ENCODE results near the gene PPL. TPM values are rescaled to one million over a fixed set of nuclear protein-coding genes. Genes with fewer than 3 reads are reported as not detected.

PPL gene
- total and polyA plus RNA-seq, 4 donors, result 19.9 to 89.0 (median 52.8) TPM

- Histone ChIP-seq H3K27ac (ENCODE audit: low read depth in 1 of 2, low read length in 1 of 2) (peak overlapping the region in 1 of 2 donors; percentile 67), H3K4me3 (no peak overlapping the region), H3K36me3 (ENCODE audit: control insufficient read depth in 4 of 4, insufficient read depth in 4 of 4, low read length in 4 of 4) (no peaks in the 10 kb centered on the region), H3K4me1 (ENCODE audit: control insufficient read depth in 5 of 5, insufficient read depth in 5 of 5, low read length in 5 of 5) (peaks cover 0 to 13% (median 0%) of the 10 kb centered on the region in 5 donors), H3K9me3 (ENCODE audit: control insufficient read depth in 4 of 4, insufficient read depth in 3 of 4, low read length in 3 of 4) (peaks cover 0 to 8% (median 2%) of the 10 kb centered on the region in 4 donors), H3K9ac (ENCODE audit: insufficient read depth in 1 of 2, low read length in 2 of 2) (no peak overlapping the region), H3K27me3 (ENCODE audit: control insufficient read depth in 3 of 3, insufficient read depth in 3 of 3, low read length in 2 of 3) (no peaks in the 10 kb centered on the region)
- no peak for TF ChIP-seq CTCF (IDR thresholded peaks at IDR 0.05; ENCODE audit: control extremely low read depth, extremely low read depth)
- peak; percentile 40 to 67 (median 64) for DNase-seq
- peak; percentile 75 for ATAC-seq (ENCODE audit: insufficient read depth, low FRiP score)
- WGBS, 2 donors, result 42 to 68% methylated on average over 12 of the region's 12 CpGs
These were observed 12.2 kb downstream of the PPL start for GRCh38 chr16:4924593-4925292.

GRCh38 chr16:4923853-4924252 lies 13.1 kb downstream of the PPL start:
- DNase-seq (no peak), ATAC-seq (ENCODE audit: insufficient read depth, low FRiP score) (no peak)
- Histone ChIP-seq H3K36me3 (ENCODE audit: control insufficient read depth in 4 of 4, insufficient read depth in 4 of 4, low read length in 4 of 4) (no peaks in the 10 kb centered on the region), H3K27ac (ENCODE audit: low read depth in 1 of 2, low read length in 1 of 2) (peak overlapping the region in 1 of 2 donors; percentile 32), H3K4me3 (no peak overlapping the region), H3K9ac (ENCODE audit: insufficient read depth in 1 of 2, low read length in 2 of 2) (no peak overlapping the region), H3K27me3 (ENCODE audit: control insufficient read depth in 3 of 3, insufficient read depth in 3 of 3, low read length in 2 of 3) (no peaks in the 10 kb centered on the region), H3K9me3 (ENCODE audit: control insufficient read depth in 4 of 4, insufficient read depth in 3 of 4, low read length in 3 of 4) (peaks cover 0 to 8% (median 2%) of the 10 kb centered on the region in 4 donors), H3K4me1 (ENCODE audit: control insufficient read depth in 5 of 5, insufficient read depth in 5 of 5, low read length in 5 of 5) (peaks cover 0 to 16% (median 0%) of the 10 kb centered on the region in 5 donors)
- WGBS, 2 donors, result 80 to 90% methylated on average over 6 of the region's 6 CpGs
- no peak for TF ChIP-seq CTCF (IDR thresholded peaks at IDR 0.05; ENCODE audit: control extremely low read depth, extremely low read depth)

GRCh38 chr16:4922721-4923342 lies 14.1 kb downstream of the PPL start:
- peaks cover 0 to 17% (median 0%) of the 10 kb centered on the region in 5 donors for H3K4me1 ChIP-seq (ENCODE audit: control insufficient read depth in 5 of 5, insufficient read depth in 5 of 5, low read length in 5 of 5)
- no peaks in the 10 kb centered on the region for H3K36me3 ChIP-seq (ENCODE audit: control insufficient read depth in 4 of 4, insufficient read depth in 4 of 4, low read length in 4 of 4)
- 71 to 80% methylated on average over 18 of the region's 18 CpGs for WGBS, 2 donors
- no peak overlapping the region for H3K27ac ChIP-seq (ENCODE audit: low read depth in 1 of 2, low read length in 1 of 2)
- TF ChIP-seq CTCF (IDR thresholded peaks at IDR 0.05; ENCODE audit: control extremely low read depth, extremely low read depth), result no peak
- no peaks in the 10 kb centered on the region for H3K27me3 ChIP-seq (ENCODE audit: control insufficient read depth in 3 of 3, insufficient read depth in 3 of 3, low read length in 2 of 3)
- ATAC-seq (ENCODE audit: insufficient read depth, low FRiP score) (no peak), DNase-seq (no peak)
- H3K4me3 ChIP-seq, result no peak overlapping the region
- H3K9me3 ChIP-seq (ENCODE audit: control insufficient read depth in 4 of 4, insufficient read depth in 3 of 4, low read length in 3 of 4), result peaks cover 0 to 8% (median 2%) of the 10 kb centered on the region in 4 donors
- H3K9ac ChIP-seq (ENCODE audit: insufficient read depth in 1 of 2, low read length in 2 of 2), result no peak overlapping the region
